MM.1S (cell line): ENCODE measurements around the gene ZDHHC11.
"Not testable (repeated sequence)": the region's sequence is repeated elsewhere in the genome, so short reads cannot be mapped to it uniquely, and the experiment has no call there.

Experiments used
- CTCF ChIP-seq: fragments of 300-600 bp; sonication (generic); IDR thresholded peaks from 2 replicates; pipeline ENCODE4 v1.5.1; 2016; ENCODE audit warnings: antibody characterized with exemption, low read length, mixed read lengths
- EZH2 ChIP-seq: fragments of 300-600 bp; sonication (generic); optimal IDR thresholded peaks from 2 replicates; pipeline ENCODE3; 2017; ENCODE audit warnings: low read depth, mild to moderate bottlenecking, antibody characterized with exemption, low read length, mixed read lengths
- EZH2phosphoT487 ChIP-seq: fragments of 300-600 bp; sonication (generic); IDR thresholded peaks from 2 replicates; pipeline ENCODE4 v1.6.1; 2018; ENCODE audit warnings: antibody characterized with exemption, low read length

- not testable (repeated sequence) for TF ChIP-seq CTCF, EZH2phosphoT487, EZH2
These were observed 25.2 kb downstream of the ZDHHC11 start for GRCh38 chr5:825544-825943.
